GM12878 (cell line): ENCODE results near the gene STXBP1. TPM values are rescaled to one million over a fixed set of nuclear protein-coding genes. Genes with fewer than 3 reads are reported as not detected.

Source experiments
- ATAC-seq: fragments of 200-7000 bp; cut with Tn5 transposase; 3 replicates; pipeline ENCODE4 v1.9.1; 2020; ENCODE audit warnings: mild to moderate bottlenecking, moderate library complexity
- BruUV-seq: library from RNA; stranded (reverse); fragments of 400-500 nt; replicated peaks from 2 replicates; lab custom pipeline; 2021; lab: Mats Ljungman, UMichigan
- CTCF ChIA-PET: fragments of 300-600 bp; sonication (Branson Sonifier 250); formaldehyde crosslinking; extraction: SDS; loops from one replicate; lab custom pipeline; 2021; ENCODE audit warnings: inconsistent platforms; lab: Yijun Ruan, JAX
- POLR2A ChIA-PET: fragments of 350-600 bp; formaldehyde crosslinking; extraction: SDS; loops from one replicate; lab custom pipeline; 2021; ENCODE audit warnings: inconsistent platforms; lab: Charles Lee
- RAD21 ChIA-PET: fragments of 300-600 bp; sonication (Branson Sonifier 250); formaldehyde crosslinking; loops from one replicate; lab custom pipeline; 2023; ENCODE audit warnings: antibody characterized with exemption; ENCODE audit not compliant: unreplicated experiment; lab: Charles Lee
- SMC1A ChIA-PET: fragments of 300-600 bp; sonication (Branson Sonifier 250); formaldehyde crosslinking; loops from one replicate; lab custom pipeline; 2023; ENCODE audit not compliant: unreplicated experiment, uncharacterized antibody; lab: Charles Lee
- DNase-seq: peaks from one replicate; pipeline ENCODE4 v3.0.0-alpha.2; 2011; ENCODE audit warnings: low read depth, low spot score
- FAIRE-seq: peaks from 3 replicates; lab custom pipeline; 2011; peaks lifted over from hg19 to GRCh38; lab: Jason Lieb, UNC
- H2AFZ ChIP-seq: 2 replicates; pipeline ENCODE4 v1.6.0; 2011; ENCODE audit warnings: low read depth, low read length, control low read depth; ENCODE audit not compliant: control insufficient read depth
- H3K27ac ChIP-seq: 2 replicates; pipeline ENCODE4 v1.5.1; 2011; ENCODE audit warnings: control low read depth; ENCODE audit not compliant: control insufficient read depth, insufficient read depth
- H3K27me3 ChIP-seq, 2 experiments: replicated peaks in 1 of 2; 2 replicates each; pipeline versions ENCODE4 v1.6.0 to v1.6.1; 2011; ENCODE audit warnings: low read length in 1 of 2; ENCODE audit not compliant: control insufficient read depth in 2 of 2, insufficient read depth in 2 of 2
- H3K36me3 ChIP-seq, 2 experiments: 2 replicates each; pipeline ENCODE4 v1.5.1; 2011; ENCODE audit warnings: low read length in 1 of 2; ENCODE audit not compliant: control insufficient read depth in 2 of 2, insufficient read depth in 2 of 2
- H3K4me1 ChIP-seq: 2 replicates; pipeline ENCODE4 v1.6.1; 2011; ENCODE audit warnings: mild to moderate bottlenecking, low read length, moderate library complexity, mixed read lengths; ENCODE audit not compliant: control insufficient read depth, insufficient read depth
- H3K4me2 ChIP-seq: 2 replicates; pipeline ENCODE4 v1.6.0; 2011; ENCODE audit warnings: control low read depth; ENCODE audit not compliant: control insufficient read depth, insufficient read depth
- H3K4me3 ChIP-seq: fragments of 200-600 bp; sonication (generic); 2 replicates; pipeline ENCODE4 v1.5.1; 2016
- H3K79me2 ChIP-seq: 2 replicates; pipeline ENCODE4 v1.6.0; 2011; ENCODE audit warnings: low read length; ENCODE audit not compliant: control insufficient read depth, insufficient read depth
- H3K9ac ChIP-seq: 2 replicates; pipeline ENCODE4 v1.8.0; 2011; ENCODE audit warnings: low read length, control low read depth, mixed read lengths; ENCODE audit not compliant: control insufficient read depth, insufficient read depth
- H3K9me3 ChIP-seq: replicated peaks from 3 replicates; pipeline ENCODE4 v1.5.1; 2011; ENCODE audit warnings: mild to moderate bottlenecking, low read length; ENCODE audit not compliant: control insufficient read depth, insufficient read depth
- H4K20me1 ChIP-seq: 2 replicates; pipeline ENCODE4 v1.6.0; 2011; ENCODE audit not compliant: control insufficient read depth, insufficient read depth
- ATF3 ChIP-seq: IDR thresholded peaks from 2 replicates; pipeline ENCODE4 v1.6.1; 2011; ENCODE audit warnings: low read depth, mild to moderate bottlenecking, low read length, moderate library complexity, borderline replicate concordance; ENCODE audit errors: extremely low read depth
- ESRRA ChIP-seq: IDR thresholded peaks from 2 replicates; pipeline ENCODE4 v1.6.1; 2012; ENCODE audit warnings: mild to moderate bottlenecking, low read length, improper control_type of control experiment
- EZH2 ChIP-seq: IDR thresholded peaks from 2 replicates; pipeline ENCODE4 v1.6.1; 2012; ENCODE audit warnings: low read depth, mild to moderate bottlenecking, control low read depth, inconsistent platforms, low read length, borderline replicate concordance; ENCODE audit not compliant: control insufficient read depth
- HSF1 ChIP-seq: fragments of 150-350 bp; IDR thresholded peaks from 2 replicates; pipeline ENCODE4 v1.6.1; 2014; ENCODE audit warnings: mild to moderate bottlenecking, low read depth, low read length
- NFXL1 ChIP-seq: fragments of 450-650 bp; IDR thresholded peaks from 2 replicates; pipeline ENCODE4 v1.6.1; 2017; ENCODE audit warnings: antibody characterized with exemption, mild to moderate bottlenecking, borderline replicate concordance
- POLR2AphosphoS5 ChIP-seq: IDR thresholded peaks from 2 replicates; pipeline ENCODE4 v1.6.1; 2011; ENCODE audit warnings: mild to moderate bottlenecking, low read length, inconsistent platforms
- RBBP5 ChIP-seq: fragments of 200-600 bp; sonication (generic); conservative IDR thresholded peaks from 2 replicates; pipeline ENCODE4 v1.6.1; 2016
- RCOR1 ChIP-seq: conservative IDR thresholded peaks from 2 replicates; pipeline ENCODE4 v1.6.1; 2012; ENCODE audit warnings: low read depth, low read length, improper control_type of control experiment
- SUPT20H ChIP-seq: IDR thresholded peaks from 2 replicates; pipeline ENCODE4 v1.6.1; 2011; ENCODE audit warnings: low read depth, mild to moderate bottlenecking, low read length, moderate library complexity, borderline replicate concordance; ENCODE audit not compliant: control insufficient read depth
- ZBED1 ChIP-seq: IDR thresholded peaks from 2 replicates; pipeline ENCODE4 v1.6.1; 2016; ENCODE audit warnings: borderline replicate concordance
- WGBS: methylation state at CpG from one replicate; pipeline ENCODE4 v1.1.6; 2016; ENCODE audit warnings: low lambda C conversion rate; ENCODE audit not compliant: insufficient replicate concordance, insufficient coverage; ENCODE audit errors: missing lambda C conversion rate; 5-methylcytosine and 5-hydroxymethylcytosine counted together
- in situ Hi-C: fragments of 300-500 bp; cut with MboI; formaldehyde crosslinking; loops from 9 replicates; pipeline ENCODE4 v1.14.3; 2018; ENCODE audit warnings: mixed read lengths
- intact Hi-C: fragments of 100-400 bp; cut with micrococcal nuclease; formaldehyde crosslinking; loops from one replicate; pipeline ENCODE4 v1.14.2; 2022; ENCODE audit not compliant: unreplicated experiment
- polyA plus RNA-seq, 11 experiments: library from polyadenylated mRNA; depleted of rRNA in 4 of 11; unstranded in 6 of 11; stranded (reverse) in 5 of 11; fragments of >200 nt; fragmentation: Nextera tagmentation in 4 of 11; fragmentation: Illumina TruSeq in 1 of 11; extraction: Ambion mirVana in 4 of 11; extraction: Trizol in 1 of 11; gene quantifications; 1 replicate in 1 of 11; 2 replicates in 10 of 11; pipeline versions ENCODE4 v1.2.1 to v1.2.3, GENCODE V29; 2011 to 2016; ENCODE audit warnings: inconsistent platforms in 2 of 11, missing spikeins in 2 of 11, low read depth in 1 of 11
- total RNA-seq, 4 experiments: library from RNA; depleted of rRNA in 3 of 4; stranded (reverse); fragments of >200 nt in 3 of 4; fragmentation: Illumina TruSeq in 1 of 4; extraction: Trizol in 1 of 4; gene quantifications; 2 replicates each; pipeline versions ENCODE4 v1.2.1 to v1.2.3, GENCODE V29; 2013 to 2021
- TF ChIP-seq, protein P1 (sequence below): fragments of 450-650 bp; IDR thresholded peaks from 2 replicates; pipeline ENCODE4 v1.6.1; 2014; ENCODE audit warnings: mild to moderate bottlenecking

The STXBP1 gene
- total and polyA plus RNA-seq, 10 of the 15 experiments (the other 5 are each of a cell fraction or from before 2014, with no cell fraction given) = 0.08 to 0.85 (median 0.31) TPM; not detected in 3

GRCh38 chr9:127720865-127721227 is 108.8 kb downstream of the STXBP1 start (continued):
- no peak for TF ChIP-seq RBBP5
- TF ChIP-seq ESRRA = no peak

DNA sequence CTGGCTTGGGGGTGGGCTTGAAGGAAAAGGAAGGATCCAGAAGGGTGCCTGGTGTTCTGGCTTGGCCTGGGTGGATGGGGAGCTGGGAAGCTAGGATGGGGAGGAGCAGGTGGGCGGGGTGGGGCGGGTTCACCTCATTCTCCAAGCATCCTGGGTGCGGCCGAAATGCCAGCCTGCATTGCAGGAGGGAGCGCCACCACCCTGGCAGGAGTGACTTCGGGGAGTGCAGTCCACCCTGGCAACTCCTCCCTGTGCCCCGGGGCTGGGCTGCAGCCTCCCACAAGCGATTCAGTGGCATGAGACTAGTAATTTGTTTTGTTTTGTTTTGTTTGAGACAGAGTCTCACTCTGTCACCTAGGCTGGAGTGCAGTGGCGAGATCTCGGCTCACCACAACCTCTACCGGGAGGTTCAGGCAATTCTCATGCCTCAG is 109.3 kb downstream of the STXBP1 start:
- CTCF ChIA-PET = no interaction called here
- H2AFZ ChIP-seq = no peak overlapping the region
- no peaks in the 10 kb centered on the region for H3K9me3 ChIP-seq
- in situ Hi-C loops (no loop called here), intact Hi-C loops (no loop called here)
- H3K27ac ChIP-seq = no peak overlapping the region
- H3K4me3 ChIP-seq = no peak overlapping the region
- H3K4me1 ChIP-seq = no peaks in the 10 kb centered on the region
- no peaks in the 10 kb centered on the region for H3K36me3 ChIP-seq
- H4K20me1 ChIP-seq = no peaks in the 10 kb centered on the region
- RAD21 ChIA-PET = no interaction called here
- DNase-seq (no peak), FAIRE-seq (no peak), ATAC-seq (no peak)
- WGBS = 36% methylated on average over 7 of the region's 11 CpGs
- no TSS peak for BruUV-seq
- H3K9ac ChIP-seq = no peak overlapping the region
- no peaks in the 10 kb centered on the region for H3K27me3 ChIP-seq
- POLR2A ChIA-PET = no interaction called here
- H3K4me2 ChIP-seq = no peak overlapping the region
- TF ChIP-seq ZBED1 (no peak), RCOR1 (no peak), SUPT20H (no peak), POLR2AphosphoS5 (no peak), NFXL1 (no peak), ATF3 (no peak), HSF1 (no peak), EZH2 (no peak)
- TF ChIP-seq, protein P1, sequence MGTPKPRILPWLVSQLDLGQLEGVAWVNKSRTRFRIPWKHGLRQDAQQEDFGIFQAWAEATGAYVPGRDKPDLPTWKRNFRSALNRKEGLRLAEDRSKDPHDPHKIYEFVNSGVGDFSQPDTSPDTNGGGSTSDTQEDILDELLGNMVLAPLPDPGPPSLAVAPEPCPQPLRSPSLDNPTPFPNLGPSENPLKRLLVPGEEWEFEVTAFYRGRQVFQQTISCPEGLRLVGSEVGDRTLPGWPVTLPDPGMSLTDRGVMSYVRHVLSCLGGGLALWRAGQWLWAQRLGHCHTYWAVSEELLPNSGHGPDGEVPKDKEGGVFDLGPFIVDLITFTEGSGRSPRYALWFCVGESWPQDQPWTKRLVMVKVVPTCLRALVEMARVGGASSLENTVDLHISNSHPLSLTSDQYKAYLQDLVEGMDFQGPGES = no peak
- TF ChIP-seq, all 136 proteins: peak for 0
- SMC1A ChIA-PET = no interaction called here
- no peaks in the 10 kb centered on the region for H3K79me2 ChIP-seq
